ENCODE results near the gene UTP20. TPM values are rescaled to one million over a fixed set of nuclear protein-coding genes. Genes with fewer than 3 reads are reported as not detected.

Gene UTP20
- total RNA-seq = 11.8 and 20.9 TPM in 2 replicates

DNA sequence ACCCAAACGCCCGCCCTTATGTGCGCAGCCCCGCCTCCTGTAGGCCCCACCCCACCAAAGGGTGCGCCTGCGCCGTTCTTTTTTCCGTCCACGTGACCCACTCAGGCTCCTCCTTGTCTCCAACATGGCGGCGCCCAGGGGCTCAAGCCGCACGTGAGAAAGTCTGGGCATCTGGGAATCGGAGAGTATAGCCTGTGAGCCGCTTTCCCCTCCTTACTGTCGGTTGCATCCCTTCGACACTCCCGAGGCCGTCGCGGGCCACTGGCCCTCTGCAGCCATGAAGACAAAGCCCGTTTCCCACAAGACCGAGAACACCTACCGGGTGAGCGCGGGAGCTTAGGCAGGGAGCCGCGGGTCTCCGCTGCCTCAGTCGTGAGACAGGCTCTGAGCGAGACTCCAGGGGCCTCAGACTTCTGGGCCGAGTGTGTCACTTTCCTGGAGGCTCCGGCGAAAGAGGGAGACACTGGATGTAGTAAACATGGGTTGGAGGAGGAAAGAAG, at the start of gene UTP20:
UTP20 (plus strand) TSS at position 100 of the 500 bp plus-strand sequence; CDS start at position 278, 178 bp downstream.

GRCh38 chr12:101407436-101408345, 127.8 kb downstream of the UTP20 start, which contains the start of gene ARL1:
ARL1 (minus strand) TSS chr12:101407772; CDS start chr12:101407645, 127 bp downstream.

Other genes starting within 250 kb of the UTP20 start
- gene SLC5A8, start 69.9 kb upstream of the UTP20 start, total RNA-seq = under 0.01 TPM in 1 of 2 replicates, not detected in the other
- 126 and 134 TPM in 2 replicates for gene ARL1, start 127.7 kb downstream of the UTP20 start, total RNA-seq
- not detected in 2 replicates for gene SPIC, start 195.2 kb downstream of the UTP20 start, total RNA-seq

Data from regular cardiac myocyte (primary cell).